GM12865 (cell line): Measurements from ENCODE around the gene GPC6.

Source experiments
- DNase-seq: peaks from one replicate; pipeline ENCODE4 v3.0.0; 2010; ENCODE audit warnings: low read depth
- H3K4me3 ChIP-seq: 2 replicates; pipeline ENCODE4 v1.5.1; 2011; ENCODE audit warnings: mild to moderate bottlenecking, low read depth, low read length, control low read depth
- CTCF ChIP-seq: IDR thresholded peaks from 2 replicates; pipeline ENCODE4 v1.5.1; 2011; ENCODE audit warnings: low read length, control low read depth, low read depth, inconsistent platforms; ENCODE audit not compliant: insufficient read depth; ENCODE audit errors: missing control alignments

Gene GPC6

DNA sequence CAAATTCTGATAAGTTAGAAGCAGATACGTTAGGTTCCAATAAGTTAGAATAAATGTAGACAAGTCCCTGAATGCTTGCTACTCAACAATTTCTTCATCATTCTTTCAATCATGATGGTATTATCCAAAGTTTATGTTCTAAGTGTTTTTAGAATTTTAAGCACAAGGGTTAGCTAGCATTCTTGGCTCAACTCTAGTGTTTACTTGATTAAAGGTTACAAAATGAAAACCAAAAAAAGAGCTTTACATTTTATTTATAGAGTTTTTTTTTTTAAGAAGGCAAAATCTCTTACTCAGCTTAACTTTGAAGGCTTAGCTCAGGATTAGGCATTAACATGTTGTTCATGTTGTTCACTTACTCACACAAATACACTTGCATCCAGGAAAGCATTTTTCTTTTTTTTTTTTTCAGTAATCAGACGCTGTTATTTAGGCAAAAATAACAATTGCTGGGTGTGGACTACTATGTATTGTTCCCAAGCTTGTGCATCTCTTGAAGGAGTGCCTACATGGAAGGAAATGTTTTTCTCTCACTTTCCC, 832.3 kb downstream of the GPC6 start:
- H3K4me3 ChIP-seq = no peak overlapping the region
- no peak for DNase-seq
- no peak for TF ChIP-seq CTCF

DNA sequence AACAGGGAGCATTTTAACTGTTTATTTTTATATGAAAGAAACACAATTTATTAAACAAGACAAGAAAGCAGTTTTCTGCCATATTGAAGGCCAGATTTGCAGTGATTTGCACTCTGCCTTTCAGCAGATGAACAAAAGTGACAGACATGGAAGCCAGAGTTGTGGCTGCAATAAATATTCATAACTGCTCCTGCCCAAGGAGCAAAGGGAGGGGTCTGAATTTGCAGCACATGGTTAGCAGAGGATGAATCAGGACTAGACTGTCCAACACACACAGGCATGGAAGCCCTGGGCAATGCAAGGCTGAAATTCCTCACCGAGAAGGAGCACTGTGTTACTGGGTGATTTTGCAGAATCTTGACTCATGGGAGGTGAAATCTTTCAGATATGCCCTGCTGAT, 834.7 kb downstream of the GPC6 start:
- no peak for TF ChIP-seq CTCF
- H3K4me3 ChIP-seq = no peak overlapping the region
- DNase-seq = no peak

DNA sequence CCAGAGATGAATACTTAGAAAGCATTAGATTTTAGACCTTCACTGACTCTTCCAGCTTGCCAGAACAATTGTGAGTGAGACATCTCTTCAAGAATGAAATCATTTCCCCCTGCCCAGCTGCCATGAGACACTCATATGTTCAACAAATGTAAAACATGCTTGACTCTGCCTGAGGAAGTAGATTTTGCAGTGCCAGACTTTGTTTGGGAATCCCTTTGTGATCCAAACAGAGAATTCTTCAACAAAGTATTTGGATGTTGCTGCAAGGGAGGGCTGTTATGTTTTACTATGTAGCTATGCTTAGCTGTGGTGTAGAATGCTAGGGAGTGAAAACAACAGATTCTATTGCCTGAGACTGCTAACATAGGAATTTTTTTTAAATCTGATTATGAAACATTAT, 836.5 kb downstream of the GPC6 start:
- no peak overlapping the region for H3K4me3 ChIP-seq
- no peak for TF ChIP-seq CTCF
- no peak for DNase-seq

DNA sequence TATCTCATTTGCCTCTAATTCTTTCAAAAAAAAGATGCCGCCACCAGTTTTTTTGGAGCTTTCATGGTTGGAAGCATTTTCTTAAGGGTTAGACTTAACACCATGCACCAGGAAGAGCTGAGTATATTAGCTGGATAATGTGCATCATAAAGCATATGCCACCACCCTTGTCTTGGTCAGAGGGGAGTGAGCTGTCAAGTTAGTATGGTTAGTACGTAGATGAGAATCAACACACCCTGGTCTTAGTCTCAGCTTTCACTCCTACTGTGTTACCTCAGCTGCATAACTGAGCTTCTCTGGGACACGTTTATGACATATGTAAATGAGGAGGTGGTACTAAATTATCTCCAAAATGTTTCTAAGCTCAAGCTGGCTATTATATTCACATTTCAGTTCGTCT, 837.2 kb downstream of the GPC6 start:
- H3K4me3 ChIP-seq = no peak overlapping the region
- no peak for DNase-seq
- TF ChIP-seq CTCF = no peak

GRCh38 chr13:94065741-94066140, 839.1 kb downstream of the GPC6 start:
- TF ChIP-seq CTCF = no peak
- no peak for DNase-seq
- H3K4me3 ChIP-seq = no peak overlapping the region

- no peak for DNase-seq
- no peak overlapping the region for H3K4me3 ChIP-seq
- TF ChIP-seq CTCF = no peak
Measured at GRCh38 chr13:94073007-94073744, 846.6 kb downstream of the GPC6 start.

GRCh38 chr13:94079876-94080275, 853.3 kb downstream of the GPC6 start:
- no peak overlapping the region for H3K4me3 ChIP-seq
- TF ChIP-seq CTCF = no peak
- no peak for DNase-seq
